PFSK-1 (cell line): ENCODE data around the gene CYS1.

Experiments used
- FOXP2 ChIP-seq: optimal IDR thresholded peaks from 2 replicates; pipeline ENCODE3; 2011; ENCODE audit warnings: borderline replicate concordance, control low read depth, inconsistent platforms; ENCODE audit not compliant: insufficient read depth; ENCODE audit errors: extremely low read length, extremely low read depth
- POLR2AphosphoS5 ChIP-seq: IDR thresholded peaks from 2 replicates; pipeline ENCODE4 v1.6.1; 2012; ENCODE audit warnings: low read depth, mild to moderate bottlenecking, control low read depth, low read length, moderate library complexity
- SIN3A ChIP-seq: IDR thresholded peaks from 2 replicates; pipeline ENCODE4 v1.6.1; 2012; ENCODE audit warnings: mild to moderate bottlenecking, low read length, moderate library complexity, borderline replicate concordance; ENCODE audit not compliant: insufficient read depth
- TAF1 ChIP-seq: IDR thresholded peaks from 2 replicates; pipeline ENCODE4 v1.6.1; 2012; ENCODE audit warnings: low read length, control low read depth, borderline replicate concordance; ENCODE audit not compliant: insufficient read depth
- TF ChIP-seq, protein P1 (sequence below), 2 experiments: IDR thresholded peaks; 2 replicates each; pipeline versions ENCODE4 v1.6.1 to v1.8.0; 2011 to 2012; ENCODE audit warnings: low read depth in 2 of 2, low read length in 2 of 2, control low read depth in 1 of 2, inconsistent platforms in 1 of 2, mild to moderate bottlenecking in 1 of 2, moderate library complexity in 1 of 2; ENCODE audit not compliant: insufficient read depth in 1 of 2

Gene CYS1

GRCh38 chr2:10085043-10085667 is 4.9 kb upstream of the CYS1 start:
- no peak for TF ChIP-seq TAF1
- TF ChIP-seq SIN3A: no peak
- TF ChIP-seq, protein P1, sequence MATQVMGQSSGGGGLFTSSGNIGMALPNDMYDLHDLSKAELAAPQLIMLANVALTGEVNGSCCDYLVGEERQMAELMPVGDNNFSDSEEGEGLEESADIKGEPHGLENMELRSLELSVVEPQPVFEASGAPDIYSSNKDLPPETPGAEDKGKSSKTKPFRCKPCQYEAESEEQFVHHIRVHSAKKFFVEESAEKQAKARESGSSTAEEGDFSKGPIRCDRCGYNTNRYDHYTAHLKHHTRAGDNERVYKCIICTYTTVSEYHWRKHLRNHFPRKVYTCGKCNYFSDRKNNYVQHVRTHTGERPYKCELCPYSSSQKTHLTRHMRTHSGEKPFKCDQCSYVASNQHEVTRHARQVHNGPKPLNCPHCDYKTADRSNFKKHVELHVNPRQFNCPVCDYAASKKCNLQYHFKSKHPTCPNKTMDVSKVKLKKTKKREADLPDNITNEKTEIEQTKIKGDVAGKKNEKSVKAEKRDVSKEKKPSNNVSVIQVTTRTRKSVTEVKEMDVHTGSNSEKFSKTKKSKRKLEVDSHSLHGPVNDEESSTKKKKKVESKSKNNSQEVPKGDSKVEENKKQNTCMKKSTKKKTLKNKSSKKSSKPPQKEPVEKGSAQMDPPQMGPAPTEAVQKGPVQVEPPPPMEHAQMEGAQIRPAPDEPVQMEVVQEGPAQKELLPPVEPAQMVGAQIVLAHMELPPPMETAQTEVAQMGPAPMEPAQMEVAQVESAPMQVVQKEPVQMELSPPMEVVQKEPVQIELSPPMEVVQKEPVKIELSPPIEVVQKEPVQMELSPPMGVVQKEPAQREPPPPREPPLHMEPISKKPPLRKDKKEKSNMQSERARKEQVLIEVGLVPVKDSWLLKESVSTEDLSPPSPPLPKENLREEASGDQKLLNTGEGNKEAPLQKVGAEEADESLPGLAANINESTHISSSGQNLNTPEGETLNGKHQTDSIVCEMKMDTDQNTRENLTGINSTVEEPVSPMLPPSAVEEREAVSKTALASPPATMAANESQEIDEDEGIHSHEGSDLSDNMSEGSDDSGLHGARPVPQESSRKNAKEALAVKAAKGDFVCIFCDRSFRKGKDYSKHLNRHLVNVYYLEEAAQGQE (IDR thresholded peaks at IDR 0.05; ENCODE audit: insufficient read depth in 1 of 2, low read depth in 2 of 2, low read length in 2 of 2): no peak

DNA sequence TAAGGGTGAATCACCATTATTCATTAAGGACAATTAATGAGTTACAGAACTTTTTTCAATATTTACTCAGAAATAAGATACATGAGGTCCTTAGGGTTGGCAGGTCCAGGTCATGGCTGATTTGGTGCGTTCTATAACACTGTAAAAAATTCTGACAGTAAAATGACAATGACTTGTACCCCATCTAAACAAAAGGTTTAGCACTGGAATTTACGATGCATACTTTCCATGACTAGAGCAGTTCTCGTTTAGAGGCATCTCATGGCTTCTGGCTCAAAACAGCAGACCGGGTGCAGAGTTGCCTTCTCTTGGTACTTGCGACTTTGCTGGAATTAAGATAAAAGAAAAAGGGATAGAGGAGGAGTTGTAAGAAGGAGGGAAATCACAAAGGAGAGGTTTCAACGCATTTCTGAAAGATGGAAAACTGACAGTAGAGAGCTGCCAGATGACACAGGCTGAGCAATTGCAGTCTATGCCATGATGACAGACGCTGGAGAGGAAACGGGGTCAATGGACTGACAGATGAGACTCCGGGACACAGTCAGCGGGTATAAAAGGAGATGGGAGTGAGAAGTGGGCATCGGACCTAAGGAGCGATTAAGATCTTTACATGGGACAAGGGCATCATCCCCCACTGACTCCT is 4.1 kb upstream of the CYS1 start:
- TF ChIP-seq FOXP2 (no peak), TAF1 (no peak), SIN3A (no peak), POLR2AphosphoS5 (no peak)
- TF ChIP-seq, protein P1 (IDR thresholded peaks at IDR 0.05; ENCODE audit: insufficient read depth in 1 of 2, low read depth in 2 of 2, low read length in 2 of 2): no peak

DNA sequence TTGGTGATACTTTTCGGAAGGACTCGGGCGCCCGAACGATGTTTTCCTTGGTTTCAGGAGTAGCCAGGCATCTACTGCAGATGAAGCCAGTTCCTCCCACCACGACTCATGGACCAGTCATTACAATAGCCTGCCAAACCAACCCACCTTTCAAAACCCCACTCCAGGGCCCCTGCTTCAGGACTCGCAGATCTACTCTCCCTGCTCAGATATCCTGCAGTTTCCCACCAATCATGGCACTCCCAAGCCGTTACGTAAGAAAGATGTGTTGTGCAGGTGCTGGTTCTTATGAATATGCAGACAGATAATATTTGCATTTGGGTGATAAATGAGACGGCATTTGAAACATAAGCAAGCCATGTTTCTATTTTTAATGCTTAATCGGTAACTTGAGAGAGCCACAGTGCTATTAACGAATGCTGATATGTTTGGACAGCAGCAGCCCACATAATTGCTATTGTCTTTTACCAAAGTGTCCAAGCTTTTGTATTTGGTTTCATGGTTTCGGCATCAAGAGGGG is 3.5 kb upstream of the CYS1 start:
- TF ChIP-seq FOXP2: no peak
- TF ChIP-seq, protein P1 (IDR thresholded peaks at IDR 0.05; ENCODE audit: insufficient read depth in 1 of 2, low read depth in 2 of 2, low read length in 2 of 2): 0 out of 4 replicates have a peak, but pooled peaks of 1 of the 2 experiments have one; percentile 39

DNA sequence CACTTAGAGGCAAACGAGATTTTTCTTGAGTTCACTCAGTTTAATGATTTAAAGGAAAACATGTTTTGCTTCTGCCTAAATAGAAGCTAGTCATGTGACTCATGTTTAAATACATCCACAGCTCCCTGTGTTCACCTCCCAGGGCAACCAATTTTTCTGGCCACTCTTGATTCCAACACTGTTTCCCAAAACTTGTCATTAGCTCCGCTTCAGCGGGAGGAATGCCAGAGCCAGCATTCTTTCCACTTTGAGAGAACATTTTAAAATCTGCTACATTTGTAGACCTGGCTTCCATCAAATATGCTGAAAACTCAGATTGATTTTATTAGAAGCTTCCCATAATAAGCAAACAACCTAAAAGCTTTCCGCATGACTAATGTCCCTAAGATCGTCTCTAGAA is 2.8 kb upstream of the CYS1 start:
- TF ChIP-seq SIN3A (no peak), POLR2AphosphoS5 (no peak), FOXP2 (no peak), TAF1 (no peak)
- TF ChIP-seq, protein P1 (IDR thresholded peaks at IDR 0.05; ENCODE audit: insufficient read depth in 1 of 2, low read depth in 2 of 2, low read length in 2 of 2): no peak
